Measurements from ENCODE around the gene SFT2D1. TPM values are rescaled to one million over a fixed set of nuclear protein-coding genes. Genes with fewer than 3 reads are reported as not detected.
"Not testable (repeated sequence)": the region's sequence is repeated elsewhere in the genome, so short reads cannot be mapped to it uniquely, and the experiment has no call there.

SFT2D1 gene
- total and polyA plus RNA-seq, 9 of the 15 experiments (the other 6 are each of a cell fraction or from before 2014, with no cell fraction given), result 54.4 to 140 (median 74.6) TPM

DNA sequence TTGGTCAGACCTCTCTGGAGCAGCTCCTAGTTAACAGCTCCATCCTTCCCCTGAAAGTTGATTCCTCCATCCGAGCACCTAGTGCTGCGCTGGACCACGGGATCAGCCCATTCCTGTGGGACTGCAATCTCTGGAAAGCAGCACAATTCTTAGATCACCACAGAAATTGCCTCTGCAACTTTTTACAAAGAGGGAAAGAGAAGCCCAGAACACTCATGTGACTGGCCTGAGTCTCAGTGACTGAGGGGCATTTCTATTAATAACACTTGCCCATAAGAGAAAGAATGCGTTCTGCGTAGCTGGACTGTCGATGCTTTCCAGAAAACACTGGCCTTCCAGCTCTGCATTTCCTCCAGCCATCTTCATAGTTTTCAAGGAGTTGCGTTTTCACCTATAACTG, 22.1 kb upstream of the SFT2D1 start (continued):
- no peak for TF ChIP-seq SIN3A (IDR thresholded peaks at IDR 0.05; ENCODE audit: borderline replicate concordance in 2 of 2, control insufficient read depth in 1 of 2, low read depth in 2 of 2, low read length in 2 of 2)
- TF ChIP-seq, protein P1, sequence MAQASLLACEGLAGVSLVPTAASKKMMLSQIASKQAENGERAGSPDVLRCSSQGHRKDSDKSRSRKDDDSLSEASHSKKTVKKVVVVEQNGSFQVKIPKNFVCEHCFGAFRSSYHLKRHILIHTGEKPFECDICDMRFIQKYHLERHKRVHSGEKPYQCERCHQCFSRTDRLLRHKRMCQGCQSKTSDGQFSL (CRISPR knock-in tag; IDR thresholded peaks at IDR 0.05), result no peak
- TF ChIP-seq, protein P1 (tag; IDR thresholded peaks at IDR 0.05), result no peak

DNA sequence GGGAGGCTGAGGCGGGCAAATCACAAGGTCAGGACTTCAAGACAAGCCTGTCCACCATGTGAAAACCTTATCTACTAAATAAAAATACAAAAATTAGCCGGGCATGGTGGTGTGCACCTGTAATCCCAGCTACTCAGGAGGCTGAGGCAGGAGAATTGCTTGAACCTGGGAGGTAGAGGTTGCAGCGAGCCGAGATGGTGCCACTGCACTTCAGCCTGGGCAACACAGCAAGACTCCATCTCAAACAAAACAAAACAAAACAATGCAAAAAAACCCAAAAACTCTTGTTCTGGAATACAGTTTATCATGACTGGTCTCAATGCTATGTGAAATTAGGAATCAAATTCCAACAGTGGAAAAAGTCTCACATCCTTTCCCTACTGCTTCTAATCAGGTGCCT, 20.1 kb upstream of the SFT2D1 start:
- H3K4me1 ChIP-seq (replicated peaks in 1 of 2; ENCODE audit: control insufficient read depth in 2 of 2, insufficient read depth in 2 of 2, low read length in 2 of 2); FAIRE-seq; H3K27ac ChIP-seq (ENCODE audit: extremely low read depth, low read depth, low read length); in situ Hi-C loops (cut with MboI); H3K9me1 ChIP-seq (ENCODE audit: control insufficient read depth, insufficient read depth, low read length); H3K79me2 ChIP-seq (ENCODE audit: control insufficient read depth, insufficient read depth, low read length); H3K9ac ChIP-seq (ENCODE audit: insufficient read depth in 1 of 2, low read depth in 2 of 2, low read length in 2 of 2); H2AFZ ChIP-seq (ENCODE audit: low read depth, low read length); H3K9me3 ChIP-seq (replicated peaks; ENCODE audit: control insufficient read depth, insufficient read depth, low read depth, low read length); CTCF ChIA-PET (ENCODE audit: low intra/inter-chr PET ratio); H3K4me3 ChIP-seq; ATAC-seq; DNase-seq (ENCODE audit: extremely low read depth in 1 of 4, low spot score in 3 of 4); H4K20me1 ChIP-seq (replicated peaks; ENCODE audit: control insufficient read depth, insufficient read depth, low read length); H3K27me3 ChIP-seq (ENCODE audit: control insufficient read depth in 2 of 2, insufficient read depth in 2 of 2, low read length in 2 of 2); H3K4me2 ChIP-seq (ENCODE audit: insufficient read depth, low read length); intact Hi-C loops (cut with micrococcal nuclease); BruUV-seq (replicated peaks): not testable (repeated sequence)
- POLR2A ChIA-PET, result interaction anchor here (0.7 kb wide), 1 partner anchor 108 kb away, joined by 3 read pairs; no protein-coding TSS in a partner anchor
- H3K36me3 ChIP-seq (ENCODE audit: control insufficient read depth, insufficient read depth, low read length), result peaks cover 34% of the 10 kb centered on the region; the same call in 2 of the 3 replicates
- 89% methylated on average over 4 of the region's 4 CpGs for WGBS (ENCODE audit: insufficient coverage, low coverage, missing lambda C conversion rate)
